Body of pancreas (tissue), 4 donors: ENCODE results near the gene LACTB. TPM values are rescaled to one million over a fixed set of nuclear protein-coding genes. Genes with fewer than 3 reads are reported as not detected.

Source experiments
- ATAC-seq: fragments of 150-250 bp; one replicate; pipeline ENCODE4 v1.9.1; 2016
- DNase-seq, 4 donors: peaks; one replicate each; pipeline ENCODE4 v3.0.0-alpha.2; 2019
- H3K27ac ChIP-seq, 4 donors: fragments of 200-600 bp; sonication (generic); 1 replicate in 3 of 4; 2 replicates in 1 of 4; pipeline versions ENCODE4 v1.5.1 to v1.6.1; 2016 to 2019; ENCODE audit warnings: mild to moderate bottlenecking in 1 of 4, mixed read lengths in 1 of 4, moderate library complexity in 1 of 4
- H3K27me3 ChIP-seq, 2 donors: fragments of 200-600 bp; sonication (generic); one replicate each; pipeline ENCODE4 v1.6.0; 2016; ENCODE audit warnings: mild to moderate bottlenecking in 1 of 2
- H3K36me3 ChIP-seq, 2 donors: fragments of 200-600 bp; sonication (generic); replicated peaks in 1 of 2; 2 replicates each; pipeline ENCODE4 v1.5.1; 2016; ENCODE audit warnings: low read depth in 2 of 2; ENCODE audit not compliant: insufficient read depth in 1 of 2
- H3K4me1 ChIP-seq: fragments of 200-600 bp; sonication (generic); one replicate; pipeline ENCODE4 v1.6.0; 2016
- H3K4me3 ChIP-seq, 2 donors: fragments of 200-600 bp; sonication (generic); 1 replicate in 1 of 2; 2 replicates in 1 of 2; pipeline ENCODE4 v1.5.1; 2016 to 2019
- H3K9me3 ChIP-seq, 3 donors: fragments of 200-600 bp; sonication (generic); 1 replicate in 2 of 3; 2 replicates in 1 of 3; pipeline ENCODE4 v1.5.1; 2016
- CTCF ChIP-seq, 7 experiments: fragments of 450-650 bp in 4 of 7; fragments of 200-600 bp in 3 of 7; sonication (generic) in 3 of 7; IDR thresholded peaks; one replicate each; pipeline ENCODE4 v1.5.1; 2016 to 2019; ENCODE audit warnings: antibody characterized with exemption in 7 of 7
- POLR2A ChIP-seq, 3 donors: fragments of 450-650 bp; IDR thresholded peaks; one replicate each; pipeline ENCODE4 v1.6.1; 2016; ENCODE audit warnings: antibody characterized with exemption in 3 of 3, mild to moderate bottlenecking in 2 of 3
- whole genome bisulfite sequencing, 2 donors: methylation state at CpG; one replicate each; pipeline ENCODE4 v1.1.5; 2017; 5-methylcytosine and 5-hydroxymethylcytosine counted together
- intact Hi-C: fragments of 100-400 bp; cut with DNase I; formaldehyde crosslinking; loops from one replicate; pipeline ENCODE4 v1.15.1; 2023
- total RNA-seq, 2 donors: library from RNA; depleted of rRNA; stranded (reverse); fragments of >200 nt; gene quantifications; one replicate each; pipeline ENCODE4 v1.1.0, GENCODE V29; 2016

Gene LACTB
- total RNA-seq, 2 donors from 2014 or later = 7.6 to 8.6 TPM

- no peaks in the 10 kb centered on the region for H3K36me3 ChIP-seq
- no peaks in the 10 kb centered on the region for H3K9me3 ChIP-seq
- intact Hi-C loops = no loop called here
- no peak overlapping the region for H3K27ac ChIP-seq
- H3K4me3 ChIP-seq = no peak overlapping the region
- no peaks in the 10 kb centered on the region for H3K27me3 ChIP-seq
- H3K4me1 ChIP-seq = peaks cover 3% of the 10 kb centered on the region
- TF ChIP-seq CTCF (IDR thresholded peaks at IDR 0.05) = no peak
- TF ChIP-seq POLR2A (IDR thresholded peaks at IDR 0.05) = no peak
- no peak for DNase-seq
- no peak for ATAC-seq
Observed at GRCh38 chr15:63160638-63161037, 39.0 kb downstream of the LACTB start.

GRCh38 chr15:63163217-63163616 lies 41.6 kb downstream of the LACTB start:
- DNase-seq = no peak
- H3K27ac ChIP-seq = no peak overlapping the region
- H3K4me1 ChIP-seq = peaks cover 2% of the 10 kb centered on the region
- H3K36me3 ChIP-seq = no peaks in the 10 kb centered on the region
- H3K4me3 ChIP-seq = no peak overlapping the region
- TF ChIP-seq CTCF (IDR thresholded peaks at IDR 0.05) = no peak
- TF ChIP-seq POLR2A (IDR thresholded peaks at IDR 0.05) = no peak
- intact Hi-C loops = no loop called here
- H3K9me3 ChIP-seq = no peaks in the 10 kb centered on the region
- ATAC-seq = no peak
- no peaks in the 10 kb centered on the region for H3K27me3 ChIP-seq
- 74 to 89% methylated on average over 4 of the region's 4 CpGs for WGBS, 2 donors

GRCh38 chr15:63165166-63165859 lies 43.7 kb downstream of the LACTB start:
- DNase-seq (no peak), ATAC-seq (no peak)
- TF ChIP-seq POLR2A (IDR thresholded peaks at IDR 0.05) (no peak), CTCF (IDR thresholded peaks at IDR 0.05) (no peak)
- Histone ChIP-seq H3K4me3 (no peak overlapping the region), H3K4me1 (no peaks in the 10 kb centered on the region), H3K27ac (no peak overlapping the region), H3K36me3 (no peaks in the 10 kb centered on the region), H3K27me3 (no peaks in the 10 kb centered on the region), H3K9me3 (no peaks in the 10 kb centered on the region)
- 86 to 93% methylated on average over 6 of the region's 6 CpGs for WGBS, 2 donors
- intact Hi-C loops = no loop called here

GRCh38 chr15:63166219-63166618 lies 44.6 kb downstream of the LACTB start:
- DNase-seq = no peak
- no peaks in the 10 kb centered on the region for H3K9me3 ChIP-seq
- no peaks in the 10 kb centered on the region for H3K4me1 ChIP-seq
- no peak overlapping the region for H3K27ac ChIP-seq
- no peaks in the 10 kb centered on the region for H3K27me3 ChIP-seq
- intact Hi-C loops = no loop called here
- 69 to 83% methylated on average over 2 of the region's 2 CpGs for WGBS, 2 donors
- no peak for ATAC-seq
- no peaks in the 10 kb centered on the region for H3K36me3 ChIP-seq
- no peak for TF ChIP-seq POLR2A (IDR thresholded peaks at IDR 0.05)
- TF ChIP-seq CTCF (IDR thresholded peaks at IDR 0.05) = no peak
- no peak overlapping the region for H3K4me3 ChIP-seq

GRCh38 chr15:63169788-63170187 lies 48.1 kb downstream of the LACTB start:
- DNase-seq (no peak), ATAC-seq (no peak)
- Histone ChIP-seq H3K4me1 (no peaks in the 10 kb centered on the region), H3K27ac (no peak overlapping the region), H3K4me3 (no peak overlapping the region), H3K36me3 (no peaks in the 10 kb centered on the region), H3K9me3 (no peaks in the 10 kb centered on the region), H3K27me3 (no peaks in the 10 kb centered on the region)
- no peak for TF ChIP-seq POLR2A (IDR thresholded peaks at IDR 0.05)
- no peak for TF ChIP-seq CTCF (IDR thresholded peaks at IDR 0.05)
- WGBS, 2 donors = 82 to 86% methylated on average over 1 to 2 of the region's 2 CpGs
- intact Hi-C loops = no loop called here
